ENCODE data around the gene GTPBP2. TPM values are rescaled to one million over a fixed set of nuclear protein-coding genes. Genes with fewer than 3 reads are reported as not detected.

The GTPBP2 gene
- total and polyA plus RNA-seq, 2 of the 4 experiments (the other 2 are of a cell fraction) = 38.4 to 86.6 TPM

DNA sequence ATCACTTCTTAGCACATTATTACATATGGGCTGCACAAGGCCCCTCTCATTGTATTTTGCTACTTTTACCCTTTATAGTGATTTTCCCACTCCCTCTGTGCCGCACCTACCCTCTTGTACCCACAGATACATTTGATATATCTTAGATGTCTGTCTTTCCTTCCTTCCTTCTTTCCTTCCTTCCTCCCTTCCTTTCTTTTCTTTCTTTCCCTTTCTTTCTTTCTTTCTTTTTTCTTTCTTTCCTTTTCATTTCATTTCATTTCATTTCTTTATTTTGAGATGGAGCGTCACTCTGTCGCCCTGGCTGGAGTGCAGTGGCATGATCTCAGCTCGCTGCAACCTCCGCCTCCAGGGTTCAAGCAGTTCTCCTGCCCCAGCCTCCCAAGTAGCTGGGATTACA, 40.9 kb downstream of the GTPBP2 start:
- Histone ChIP-seq H2BK20ac (ENCODE audit: low read depth, low read length) (no peak overlapping the region), H3K14ac (replicated peaks; ENCODE audit: low read depth, low read length) (no peak overlapping the region), H3K27ac (ENCODE audit: insufficient read depth, low read length) (no peak overlapping the region), H3K4me3 (ENCODE audit: insufficient read depth, low read depth, low read length) (no peak overlapping the region), H3K9ac (ENCODE audit: low read depth, low read length) (no peak overlapping the region), H4K8ac (ENCODE audit: low read depth in 2 of 2, low read length in 2 of 2) (no peak overlapping the region), H3K27me3 (ENCODE audit: control insufficient read depth, insufficient read depth, low read length) (no peaks in the 10 kb centered on the region), H3K56ac (ENCODE audit: extremely low read depth, insufficient read depth, low read length) (no peak overlapping the region), H3K36me3 (ENCODE audit: control insufficient read depth, insufficient read depth, low read length) (peaks cover 32% of the 10 kb centered on the region), H2AFZ (replicated peaks; ENCODE audit: low read length, poor library complexity) (no peak overlapping the region), H3K4me2 (ENCODE audit: low read depth, low read length) (no peak overlapping the region), H2BK120ac (ENCODE audit: low read depth, low read length) (no peak overlapping the region), H3K9me3 (ENCODE audit: control insufficient read depth, insufficient read depth, low read length) (no peaks in the 10 kb centered on the region), H4K91ac (ENCODE audit: insufficient read depth, low read depth, low read length) (no peak overlapping the region), H3K9me1 (ENCODE audit: insufficient read depth, low read length) (peaks cover 3% of the 10 kb centered on the region), H3K79me1 (ENCODE audit: low read depth in 1 of 2, low read length in 2 of 2) (peaks cover 19 to 26% of the 10 kb centered on the region in 2 experiments), H3K4me1 (ENCODE audit: control insufficient read depth, insufficient read depth, low read length) (no peaks in the 10 kb centered on the region), H3K23ac (ENCODE audit: low read depth, low read length) (no peak overlapping the region), H2BK5ac (ENCODE audit: low read depth, low read length, poor library complexity, severe bottlenecking) (no peak overlapping the region), H3K4ac (ENCODE audit: low read depth, low read length) (no peak overlapping the region), H2AK5ac (ENCODE audit: low read depth, low read length) (no peak overlapping the region), H4K5ac (ENCODE audit: low read depth, low read length) (no peak overlapping the region), H2BK15ac (ENCODE audit: low read depth, low read length) (no peak overlapping the region), H2AK9ac (replicated peaks; ENCODE audit: low read depth, low read length, poor library complexity) (no peak overlapping the region), H3K18ac (ENCODE audit: low read depth, low read length) (no peak overlapping the region), H4K20me1 (ENCODE audit: insufficient read depth, low read length) (no peaks in the 10 kb centered on the region)
- dilution Hi-C loops (cut with HindIII; ENCODE audit: low sequenced_read_pairs, unreplicated experiment) (no loop called here), intact Hi-C loops (cut with micrococcal nuclease) (no loop called here), in situ Hi-C loops (cut with MboI; ENCODE audit: low sequenced_read_pairs) (no loop called here)
- no peak for TF ChIP-seq MAFK (IDR thresholded peaks at IDR 0.05; ENCODE audit: low read depth, low read length)
- TF ChIP-seq, protein P1, sequence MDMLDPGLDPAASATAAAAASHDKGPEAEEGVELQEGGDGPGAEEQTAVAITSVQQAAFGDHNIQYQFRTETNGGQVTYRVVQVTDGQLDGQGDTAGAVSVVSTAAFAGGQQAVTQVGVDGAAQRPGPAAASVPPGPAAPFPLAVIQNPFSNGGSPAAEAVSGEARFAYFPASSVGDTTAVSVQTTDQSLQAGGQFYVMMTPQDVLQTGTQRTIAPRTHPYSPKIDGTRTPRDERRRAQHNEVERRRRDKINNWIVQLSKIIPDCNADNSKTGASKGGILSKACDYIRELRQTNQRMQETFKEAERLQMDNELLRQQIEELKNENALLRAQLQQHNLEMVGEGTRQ (IDR thresholded peaks at IDR 0.05; ENCODE audit: low read depth, low read length) = no peak
- TF ChIP-seq CHD1 (IDR thresholded peaks at IDR 0.05; ENCODE audit: low read depth, low read length) = no peak
- TF ChIP-seq SMC3 (IDR thresholded peaks at IDR 0.05; ENCODE audit: low read depth, low read length) = no peak
- TF ChIP-seq MAZ (IDR thresholded peaks at IDR 0.05; ENCODE audit: borderline replicate concordance, low read depth, low read length) = no peak
- no peak for TF ChIP-seq MXI1 (IDR thresholded peaks at IDR 0.05; ENCODE audit: borderline replicate concordance, low read depth, low read length)
- no TSS peak for BruUV-seq (replicated peaks)
- ATAC-seq (ENCODE audit: low read depth) (no peak), DNase-seq (no peak)
- ChIA-PET POLR2A (ENCODE audit: unreplicated experiment) (interaction anchor here (0.6 kb wide), 1 partner anchor 738 kb away, joined by 6 read pairs; no protein-coding TSS in a partner anchor), CTCF (no interaction called here)
- no CpG with 5 or more reads among the region's 5 CpGs for WGBS, 2 experiments (ENCODE audit: extremely low coverage in 2 of 2, insufficient read length in 1 of 2)

All from IMR-90 (cell line).